GM18873 (cell line): ENCODE measurements around the gene MX1.
"Not testable (repeated sequence)": the region's sequence is repeated elsewhere in the genome, so short reads cannot be mapped to it uniquely, and the experiment has no call there.

Experiments
- ATAC-seq: cut with Tn5 transposase; IDR thresholded peaks from one replicate; pipeline ENCODE4 v1.9.1; 2021; ENCODE audit warnings: mild to moderate bottlenecking, moderate library complexity, moderate number of reproducible peaks; ENCODE audit not compliant: unreplicated experiment, low FRiP score

MX1 gene

GRCh38 chr21:41405321-41405720 is 20.7 kb upstream of the MX1 start:
- ATAC-seq = no peak

DNA sequence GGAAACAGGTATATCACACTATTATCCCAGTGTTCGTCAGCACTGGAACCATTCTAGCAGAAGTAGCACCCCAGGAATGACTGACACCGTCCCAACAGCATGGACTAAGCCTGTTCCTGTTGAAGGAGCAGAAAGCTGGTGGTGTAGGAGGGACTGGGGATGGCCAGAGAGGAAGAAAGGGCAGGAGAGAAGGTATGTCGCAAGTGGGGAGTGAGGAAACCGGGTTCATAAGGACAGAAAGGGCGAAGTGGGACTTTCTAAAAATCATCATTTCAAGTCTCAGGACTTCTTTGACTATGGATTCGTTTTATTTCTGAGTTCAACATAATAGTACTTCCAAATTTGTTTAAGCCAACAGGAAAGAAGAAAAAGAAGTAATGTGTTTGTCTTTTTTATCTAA is 19.7 kb upstream of the MX1 start:
- ATAC-seq = no peak

DNA sequence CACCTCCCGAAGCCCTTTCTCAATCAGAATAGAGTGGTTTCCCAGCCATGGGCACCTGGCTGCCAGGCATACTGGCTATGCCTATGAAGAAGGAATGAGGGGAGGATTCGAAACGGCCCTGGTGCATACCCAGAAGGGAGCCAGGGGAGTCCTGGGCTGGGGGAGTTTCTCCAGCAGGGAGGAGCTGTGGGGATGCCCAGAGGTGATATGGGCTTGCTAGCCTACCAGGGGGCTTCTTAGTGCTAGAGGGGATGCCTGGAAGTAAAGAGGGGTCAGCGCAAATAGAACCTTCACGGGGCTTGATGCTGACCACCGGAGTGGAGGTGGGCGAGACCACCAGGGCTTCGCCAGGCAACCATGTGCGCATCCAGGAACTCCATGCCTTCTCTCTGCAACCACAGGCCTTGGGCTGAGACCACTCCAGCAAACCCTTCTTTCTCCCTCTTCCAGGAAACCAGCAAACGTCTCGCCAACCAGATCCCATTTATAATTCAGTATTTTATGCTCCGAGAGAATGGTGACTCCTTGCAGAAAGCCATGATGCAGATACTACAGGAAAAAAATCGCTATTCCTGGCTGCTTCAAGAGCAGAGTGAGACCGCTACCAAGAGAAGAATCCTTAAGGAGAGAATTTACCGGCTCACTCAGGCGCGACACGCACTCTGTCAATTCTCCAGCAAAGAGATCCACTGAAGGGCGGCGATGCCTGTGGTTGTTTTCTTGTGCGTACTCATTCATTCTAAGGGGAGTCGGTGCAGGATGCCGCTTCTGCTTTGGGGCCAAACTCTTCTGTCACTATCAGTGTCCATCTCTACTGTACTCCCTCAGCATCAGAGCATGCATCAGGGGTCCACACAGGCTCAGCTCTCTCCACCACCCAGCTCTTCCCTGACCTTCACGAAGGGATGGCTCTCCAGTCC is 18.2 kb upstream of the MX1 start:
- no peak for ATAC-seq

DNA sequence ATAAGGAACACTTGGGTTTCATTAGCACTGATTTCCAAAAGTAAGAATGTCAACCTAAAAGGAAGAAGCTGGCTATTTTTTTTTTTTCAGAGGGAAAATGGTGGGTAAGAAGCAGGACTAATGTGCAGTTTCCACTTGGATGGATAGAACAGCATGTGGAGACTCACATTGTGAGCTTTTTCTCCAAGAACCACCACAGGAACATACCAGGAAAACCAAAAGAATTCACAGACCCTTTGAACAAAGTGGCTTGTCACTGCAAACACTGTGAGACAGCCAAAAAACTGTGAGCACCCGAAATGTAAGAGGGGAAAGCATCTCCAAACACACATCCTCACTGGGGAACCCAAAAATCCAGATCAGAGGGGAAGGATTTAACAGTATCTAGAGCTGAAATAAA is 15.7 kb upstream of the MX1 start:
- ATAC-seq = no peak

DNA sequence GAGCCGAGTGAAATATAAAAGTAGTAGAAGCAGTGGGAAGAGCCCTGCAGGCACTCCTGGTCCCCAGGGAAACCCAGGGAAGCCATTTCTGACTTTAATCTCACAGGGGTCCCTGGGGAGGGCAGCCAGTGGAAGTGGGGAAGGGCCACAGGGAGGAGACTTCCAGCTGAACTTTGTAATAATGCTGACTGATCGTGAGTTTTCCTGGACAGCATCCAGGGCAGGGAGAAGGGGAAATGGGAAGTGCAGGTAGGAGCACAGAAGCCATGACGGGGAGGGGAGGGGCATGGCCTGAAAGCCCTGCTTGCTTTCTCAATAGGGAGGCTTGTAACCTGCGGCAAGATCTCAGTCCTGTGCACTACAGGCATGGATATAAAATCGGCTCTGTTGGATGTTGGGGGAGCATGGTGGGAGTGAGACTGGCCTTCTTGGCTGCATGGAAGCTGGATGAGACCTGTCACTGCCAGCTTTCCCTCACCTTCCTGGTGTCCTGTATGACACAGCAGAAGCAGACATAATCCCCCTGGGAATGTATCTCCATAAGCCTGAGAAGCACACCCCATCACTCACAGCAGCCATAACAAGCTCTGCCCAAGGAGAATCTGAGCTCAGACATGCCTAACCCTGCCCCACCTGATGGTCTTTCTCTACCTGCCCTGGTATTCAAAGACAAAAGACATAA is 15.1 kb upstream of the MX1 start:
- no peak for ATAC-seq

DNA sequence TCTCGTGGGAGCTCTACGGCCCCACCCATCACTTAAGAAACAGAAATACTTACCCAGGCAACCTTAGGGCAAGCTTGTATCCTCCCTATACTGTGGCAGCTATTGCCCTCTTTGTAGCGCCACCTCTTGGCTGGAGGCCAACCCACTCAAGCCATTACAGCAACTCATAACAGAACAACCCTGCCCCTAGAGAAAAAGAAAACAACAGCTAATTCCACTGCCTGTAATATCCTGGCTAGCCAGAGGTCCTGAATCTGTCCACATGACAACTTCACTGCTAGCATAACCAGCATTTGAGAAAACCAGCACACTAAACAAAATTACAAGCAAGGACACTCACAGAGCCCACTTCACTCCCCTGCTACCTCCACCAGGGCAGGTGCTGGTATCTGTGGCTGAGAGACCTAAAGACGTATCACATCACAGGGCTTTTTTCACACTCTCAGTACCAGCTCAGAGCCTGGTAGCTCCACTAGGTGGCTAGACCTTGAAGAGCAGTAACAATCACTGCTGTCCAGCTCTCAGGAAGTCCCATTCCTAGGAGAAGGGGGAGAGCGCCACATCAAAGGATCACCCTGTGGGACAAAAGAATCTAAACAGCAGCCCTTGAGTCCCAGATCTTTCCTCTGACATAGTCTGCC is 14.5 kb upstream of the MX1 start:
- no peak for ATAC-seq

GRCh38 chr21:41417505-41417904 is 8.5 kb upstream of the MX1 start:
- not testable (repeated sequence) for ATAC-seq

- ATAC-seq = no peak
These were observed 7.6 kb upstream of the MX1 start for GRCh38 chr21:41418393-41418792.

DNA sequence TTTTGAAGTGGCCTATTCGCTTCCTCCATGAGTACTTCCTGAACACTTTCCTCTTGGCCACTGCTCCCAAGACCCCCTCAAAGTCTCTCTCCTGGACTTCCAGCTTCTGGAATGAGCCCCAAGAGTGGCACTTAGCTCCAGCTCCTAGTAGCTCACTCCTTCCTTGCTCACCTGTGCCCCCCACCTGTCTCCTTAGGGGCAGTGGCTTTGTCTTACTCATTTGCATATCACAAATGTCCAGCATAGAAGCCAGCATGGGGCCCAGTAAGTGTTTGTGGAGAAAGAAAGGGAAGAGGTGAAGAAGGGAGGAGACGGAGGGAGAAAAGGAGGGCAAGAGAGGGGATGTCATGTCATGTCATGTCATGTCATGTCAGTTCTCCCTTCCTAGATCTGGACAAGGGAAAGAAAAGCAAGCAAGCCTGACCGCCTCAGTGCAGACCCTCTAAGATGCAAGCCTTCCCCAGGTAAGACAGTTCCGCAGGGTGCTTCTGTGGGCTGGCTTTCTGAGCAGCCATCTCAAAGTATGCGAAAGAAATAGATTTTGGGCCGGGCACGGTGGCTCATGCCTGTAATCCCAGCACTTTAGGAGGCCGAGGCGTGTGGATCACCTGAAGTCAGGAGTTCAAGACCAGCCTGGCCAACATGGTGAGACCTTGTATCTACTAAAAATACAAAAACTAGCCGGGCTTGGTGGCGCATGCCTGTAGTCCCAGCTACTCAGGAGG is 6.9 kb upstream of the MX1 start:
- no peak for ATAC-seq

- peak; percentile 79 for ATAC-seq
These were observed 5.8 kb upstream of the MX1 start for GRCh38 chr21:41419921-41420862.

- ATAC-seq = not testable (repeated sequence)
These were observed 5.0 kb upstream of the MX1 start for GRCh38 chr21:41420998-41421397.

- no peak for ATAC-seq
These were observed 3.3 kb upstream of the MX1 start for GRCh38 chr21:41422546-41423304.

DNA sequence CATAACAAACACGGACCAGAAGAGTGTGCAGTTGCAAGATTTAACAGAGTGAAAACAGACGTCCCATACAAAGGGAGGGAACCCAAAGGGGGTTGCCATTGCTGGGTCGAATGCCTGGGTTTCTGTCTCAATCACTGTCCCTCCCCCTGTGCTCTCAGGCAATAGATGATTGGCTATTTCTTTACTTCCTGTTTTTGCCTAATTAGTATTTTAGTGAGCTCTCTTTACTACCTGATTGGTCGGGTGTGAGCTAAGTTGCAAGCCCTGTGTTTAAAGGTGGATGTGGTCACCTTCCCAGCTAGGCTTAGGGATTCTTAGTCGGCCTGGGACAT is 2.8 kb upstream of the MX1 start:
- not testable (repeated sequence) for ATAC-seq

GRCh38 chr21:41425588-41425953 is 468 bp upstream of the MX1 start:
- ATAC-seq = no peak

- no peak for ATAC-seq
These were observed 801 bp downstream of the MX1 start for GRCh38 chr21:41426676-41427404.

GRCh38 chr21:41427556-41427955 is 1.5 kb downstream of the MX1 start:
- no peak for ATAC-seq

GRCh38 chr21:41428311-41428710 is 2.3 kb downstream of the MX1 start:
- no peak for ATAC-seq

- no peak for ATAC-seq
These were observed 2.8 kb downstream of the MX1 start for GRCh38 chr21:41428847-41429246.
